HG03571 (cell line): ENCODE results near the gene CCT7.
"Not testable (repeated sequence)": the region's sequence is repeated elsewhere in the genome, so short reads cannot be mapped to it uniquely, and the experiment has no call there.

Experiments used
- ATAC-seq: cut with Tn5 transposase; IDR thresholded peaks from one replicate; pipeline ENCODE4 v1.9.1; 2021; ENCODE audit not compliant: unreplicated experiment

The CCT7 gene

DNA sequence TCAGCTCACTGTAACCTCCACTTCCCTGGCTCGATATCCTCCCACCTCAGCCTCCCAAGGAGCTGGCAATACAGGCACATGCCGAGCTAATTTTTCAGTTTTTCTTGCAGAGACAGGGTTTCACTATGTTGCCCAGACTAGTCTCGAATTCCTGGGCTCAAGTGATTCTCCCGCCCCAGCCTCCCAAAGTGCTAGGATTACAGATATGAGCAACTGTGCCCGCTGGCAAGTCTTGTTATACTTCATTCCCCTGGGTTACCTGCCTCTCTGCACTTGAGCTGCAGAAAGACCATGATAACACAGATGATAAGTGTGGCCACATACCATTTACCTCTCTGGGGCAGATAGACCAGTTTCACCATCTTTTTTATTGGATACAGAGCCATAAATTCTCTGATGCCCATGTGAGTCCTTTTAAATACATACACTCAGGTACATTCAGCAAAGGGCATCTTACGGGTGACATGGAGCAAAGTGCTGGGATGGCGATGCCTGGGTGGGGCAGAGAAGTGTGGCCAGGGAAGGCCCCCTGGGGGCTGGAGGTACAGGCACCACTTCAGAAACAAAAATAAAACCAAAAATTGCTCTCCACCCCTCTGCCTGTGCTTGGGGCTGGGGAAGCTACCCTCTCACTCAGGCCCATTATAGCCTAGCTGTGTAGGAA, 20.4 kb downstream of the CCT7 start:
- ATAC-seq, result no peak

DNA sequence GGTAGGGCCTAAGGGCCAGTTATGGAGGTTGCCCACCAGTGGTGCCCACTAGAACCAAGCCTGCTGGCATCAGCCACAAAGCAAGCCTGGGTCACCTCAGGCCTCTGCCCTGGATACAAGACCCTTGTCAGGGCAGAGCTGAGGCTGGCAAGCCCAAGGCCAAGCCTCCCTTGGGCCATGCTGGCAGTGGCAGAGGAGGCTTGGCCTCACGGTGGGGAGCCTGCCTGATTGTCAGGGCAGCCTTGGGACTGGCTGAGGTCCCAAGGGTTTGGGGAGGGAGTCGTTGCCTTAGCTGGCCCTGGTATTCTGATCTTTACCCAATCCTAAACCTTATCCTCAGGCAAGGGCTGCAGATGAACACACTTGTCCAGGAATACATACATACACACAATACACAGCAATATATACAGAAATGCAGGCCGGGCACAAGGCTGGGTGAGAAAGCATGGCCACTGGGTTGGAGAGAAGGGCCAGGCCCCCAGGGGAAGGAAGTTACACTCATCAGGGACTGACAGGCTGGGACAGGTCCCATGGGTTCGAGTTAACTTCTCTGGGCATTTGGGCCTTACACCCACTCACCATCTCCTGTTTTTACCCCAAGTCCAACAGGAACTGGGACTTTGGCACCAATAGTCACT, 21.0 kb downstream of the CCT7 start:
- ATAC-seq, result no peak

GRCh38 chr2:73255907-73256617, 22.0 kb downstream of the CCT7 start:
- ATAC-seq, result no peak

DNA sequence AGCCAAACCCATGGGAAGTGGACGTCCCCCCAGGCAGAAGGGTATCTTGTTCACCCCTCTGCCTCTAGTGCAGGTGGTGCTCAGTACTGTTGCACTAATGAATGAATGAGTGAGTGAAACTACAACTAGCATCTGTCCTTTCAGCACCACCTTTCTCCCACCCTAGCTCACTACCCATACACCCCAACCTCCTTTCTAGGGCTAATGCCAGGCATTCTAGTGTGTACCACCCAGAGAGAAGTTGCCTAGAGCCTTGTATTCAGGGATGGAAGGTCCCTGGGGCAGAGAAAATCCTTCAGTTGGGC, 22.5 kb downstream of the CCT7 start:
- no peak for ATAC-seq

DNA sequence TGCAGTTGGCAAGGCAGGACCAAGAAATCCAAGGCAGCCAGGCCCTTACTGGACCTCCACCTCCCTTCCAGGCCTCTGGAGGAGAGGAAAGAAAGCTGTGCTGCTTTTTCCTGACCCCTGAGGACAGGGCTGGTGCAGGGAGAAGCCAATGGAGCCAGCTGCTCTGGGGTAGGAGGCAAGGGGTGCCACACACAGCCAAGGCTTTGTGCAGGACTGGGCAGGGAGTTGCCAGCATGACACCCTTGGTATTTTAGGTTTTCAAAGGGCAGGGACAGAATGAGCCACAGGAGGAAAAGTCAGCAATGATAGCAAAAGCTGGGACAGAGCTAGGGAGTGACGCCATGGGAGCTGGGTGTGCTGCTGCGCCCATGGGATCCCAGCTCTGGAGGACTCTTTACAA, 22.9 kb downstream of the CCT7 start:
- ATAC-seq, result no peak

GRCh38 chr2:73257425-73258125, 23.5 kb downstream of the CCT7 start:
- ATAC-seq, result no peak

DNA sequence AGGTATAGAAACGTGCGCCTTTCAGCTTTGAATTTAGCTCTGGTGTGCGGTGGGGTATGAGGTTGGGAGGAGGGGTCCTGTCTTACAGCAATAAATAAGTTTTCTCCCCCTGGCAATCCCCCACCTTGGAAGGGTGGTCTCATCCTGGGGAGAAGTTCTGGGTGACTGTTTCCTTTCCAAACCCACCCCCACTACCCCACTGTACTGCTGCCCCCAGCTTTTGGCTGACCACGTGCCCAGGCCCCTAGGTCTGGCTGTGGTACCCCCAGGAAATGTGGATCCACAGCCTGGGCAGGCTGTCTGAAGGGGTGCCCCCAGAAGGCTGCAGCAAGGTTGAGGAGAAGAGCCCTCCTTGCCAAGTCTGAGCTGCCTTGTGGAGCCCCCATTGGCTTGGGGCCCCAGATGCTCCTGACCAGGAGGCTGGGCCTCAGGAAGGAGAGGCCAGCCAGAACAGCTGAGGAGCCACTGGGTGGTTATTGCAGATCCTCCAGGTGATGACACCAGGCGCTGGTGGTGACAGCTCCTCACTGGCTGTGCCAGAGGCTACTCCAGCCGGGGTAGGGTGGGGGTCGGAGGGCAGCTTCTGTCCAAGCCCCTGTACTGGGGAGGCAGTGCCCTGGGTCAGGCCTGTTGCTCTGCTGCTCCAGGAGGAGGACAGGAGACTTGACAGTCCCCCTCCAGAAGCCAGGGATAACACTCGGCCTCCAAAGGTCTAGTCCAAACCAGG, 24.2 kb downstream of the CCT7 start:
- ATAC-seq, result no peak

DNA sequence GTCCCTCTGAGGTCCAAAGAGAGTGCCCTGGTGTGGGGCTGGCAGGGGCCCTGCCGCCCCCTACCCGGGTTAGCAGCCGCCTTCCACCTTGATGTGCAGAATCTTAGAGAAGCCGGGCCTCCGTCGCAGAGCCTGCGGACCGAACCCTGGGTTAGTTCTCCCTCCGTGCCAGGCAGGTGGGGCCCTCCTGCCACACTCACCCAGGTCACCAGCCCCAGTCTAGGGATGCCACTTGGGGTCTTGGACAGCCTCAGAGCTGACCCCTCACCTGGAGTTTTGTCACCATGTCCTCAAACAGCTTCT, 24.8 kb downstream of the CCT7 start:
- no peak for ATAC-seq

DNA sequence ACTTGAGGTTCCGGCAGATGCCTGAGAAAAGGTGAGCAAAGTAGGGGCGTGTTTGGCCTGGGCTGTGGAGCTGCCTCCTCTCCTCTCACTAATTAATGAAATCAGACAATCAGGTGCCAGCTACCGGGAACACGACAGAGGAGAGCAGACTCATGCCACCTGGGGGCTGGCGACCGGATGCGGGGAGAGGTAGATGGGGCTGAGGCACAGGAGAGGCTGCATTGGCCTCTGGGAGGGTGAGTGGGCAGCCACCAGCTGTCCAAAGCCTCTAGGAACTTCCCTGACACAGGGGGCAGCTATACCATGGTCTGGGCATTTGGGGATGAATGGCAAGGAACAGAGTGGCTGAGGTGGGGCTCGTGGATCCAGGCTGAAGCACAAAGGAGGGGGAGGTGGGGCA, 25.2 kb downstream of the CCT7 start:
- ATAC-seq, result no peak

DNA sequence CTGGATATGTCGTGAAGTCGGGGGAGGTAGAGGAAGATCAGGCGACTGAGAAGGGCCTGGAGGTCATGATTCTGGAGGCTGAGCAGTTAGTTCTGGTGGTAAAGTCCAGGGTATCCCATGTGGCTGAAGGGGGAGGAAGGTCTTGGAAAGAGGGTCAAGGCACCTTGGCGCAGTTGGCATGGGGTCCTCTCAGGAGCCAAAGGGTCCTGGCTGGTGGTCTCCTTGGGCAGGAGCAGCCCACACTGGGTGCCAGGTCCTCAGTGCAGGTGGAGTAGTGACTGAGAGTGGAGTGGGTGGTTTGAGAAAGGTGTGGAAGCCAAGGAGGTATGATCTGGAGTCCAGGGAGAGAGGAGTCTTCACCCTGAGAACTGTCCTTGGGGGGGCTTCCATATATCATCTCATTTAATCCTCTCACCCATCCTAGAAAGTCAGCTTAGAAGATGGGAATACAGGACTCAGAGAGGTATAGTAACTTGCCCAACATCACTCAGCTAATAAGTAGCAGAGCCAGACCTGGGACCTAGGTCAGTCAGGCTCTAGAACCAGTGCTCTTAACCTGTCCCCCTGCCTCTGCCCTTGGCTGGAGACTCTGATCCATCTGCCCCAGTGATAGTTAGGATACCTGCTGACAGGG, 25.7 kb downstream of the CCT7 start:
- ATAC-seq, result no peak

GRCh38 chr2:73260338-73260984, 26.4 kb downstream of the CCT7 start:
- ATAC-seq, result no peak

- ATAC-seq, result no peak
Observed at GRCh38 chr2:73262108-73262651, 28.1 kb downstream of the CCT7 start.

DNA sequence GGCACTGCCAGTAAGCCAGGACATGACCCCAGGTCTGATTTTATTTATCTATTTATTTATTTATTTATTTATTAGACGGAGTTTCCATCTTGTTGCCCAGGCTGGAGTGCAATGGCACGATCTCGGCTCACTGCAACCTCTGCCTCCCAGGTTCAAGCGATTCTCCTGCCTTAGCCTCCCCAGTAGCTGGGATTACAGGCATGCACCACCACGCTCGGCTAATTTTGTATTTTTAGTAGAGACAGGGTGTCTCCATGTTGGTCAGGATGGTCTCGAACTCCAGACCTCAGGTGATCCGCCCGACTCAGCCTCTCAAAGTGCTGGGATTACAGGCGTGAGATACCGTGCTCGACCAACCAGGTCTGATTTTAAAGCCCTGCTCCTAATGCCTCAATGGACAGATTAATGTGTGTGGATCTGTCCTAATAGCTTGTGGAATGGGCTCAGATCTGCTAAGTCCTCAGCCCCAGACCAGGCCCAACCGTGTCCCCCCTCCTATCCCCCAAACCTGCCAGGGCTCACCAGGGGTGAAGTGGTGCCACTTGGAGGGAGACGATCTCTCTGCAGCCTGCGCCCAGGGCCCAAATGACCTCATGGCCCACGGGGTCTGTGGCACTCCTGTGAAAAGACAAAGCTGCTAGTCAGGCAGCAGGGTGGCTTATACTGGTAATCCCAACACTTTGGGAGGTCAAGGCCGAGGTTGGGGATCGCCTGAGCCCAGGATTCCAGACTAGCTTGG, 28.8 kb downstream of the CCT7 start:
- not testable (repeated sequence) for ATAC-seq

DNA sequence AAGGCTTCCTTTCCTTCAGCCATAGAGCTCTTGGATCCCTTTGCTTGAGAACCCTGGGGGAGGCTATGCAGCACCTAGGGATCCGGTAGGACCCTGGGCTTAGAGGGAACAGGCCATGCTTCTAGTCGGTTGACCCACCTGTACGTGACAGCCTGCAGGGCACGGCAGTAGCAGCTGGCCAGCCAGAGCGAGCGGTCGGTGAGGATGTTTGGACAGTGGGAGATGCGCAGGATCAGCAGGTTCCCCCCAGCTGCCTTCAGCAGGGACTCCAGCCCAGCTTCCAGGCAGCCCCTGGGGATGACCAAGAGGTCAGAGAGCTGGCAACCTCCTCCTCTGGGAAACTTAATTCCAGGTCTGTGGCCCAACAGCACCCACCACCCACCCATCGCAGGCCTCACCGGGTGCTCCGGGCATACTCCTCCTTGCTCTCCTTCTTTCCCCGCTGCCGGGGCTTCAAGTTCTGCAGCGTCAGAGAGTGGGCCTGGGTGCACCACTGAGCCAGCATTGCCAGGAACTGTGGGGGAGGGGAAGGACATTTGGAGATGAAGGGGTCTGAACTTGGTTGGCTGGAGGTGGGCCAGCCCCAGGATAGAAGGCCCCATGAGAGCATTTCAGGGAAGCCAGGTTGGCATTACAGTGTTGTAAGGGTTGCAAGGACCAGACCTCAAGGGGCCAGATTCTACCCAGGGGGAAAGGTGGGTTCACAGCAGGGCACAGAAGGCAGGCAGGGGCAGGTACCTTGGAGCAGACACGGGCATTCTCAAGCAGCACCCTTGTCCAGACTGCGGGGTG, 29.6 kb downstream of the CCT7 start:
- no peak for ATAC-seq

GRCh38 chr2:73264332-73264606, 30.2 kb downstream of the CCT7 start:
- ATAC-seq, result no peak

DNA sequence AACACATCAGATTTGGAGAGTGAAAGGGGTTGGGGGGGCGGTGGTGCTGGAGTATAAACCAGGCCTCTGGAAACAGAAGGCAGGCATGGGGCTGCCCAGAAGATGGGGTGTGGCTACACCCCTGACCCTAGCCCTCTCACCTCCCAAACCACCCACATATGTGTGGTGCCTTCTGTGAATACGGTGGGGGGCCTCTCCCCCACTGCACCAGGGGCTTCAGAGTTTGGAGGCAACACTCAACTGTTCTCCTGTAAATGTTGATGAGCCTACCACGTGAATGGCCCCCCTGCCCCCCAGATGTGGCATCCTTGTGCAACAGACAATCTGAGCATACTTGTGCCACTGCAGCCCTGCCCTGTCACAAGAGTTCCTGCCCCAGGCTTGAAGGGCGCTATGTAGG, 30.7 kb downstream of the CCT7 start:
- ATAC-seq, result no peak

DNA sequence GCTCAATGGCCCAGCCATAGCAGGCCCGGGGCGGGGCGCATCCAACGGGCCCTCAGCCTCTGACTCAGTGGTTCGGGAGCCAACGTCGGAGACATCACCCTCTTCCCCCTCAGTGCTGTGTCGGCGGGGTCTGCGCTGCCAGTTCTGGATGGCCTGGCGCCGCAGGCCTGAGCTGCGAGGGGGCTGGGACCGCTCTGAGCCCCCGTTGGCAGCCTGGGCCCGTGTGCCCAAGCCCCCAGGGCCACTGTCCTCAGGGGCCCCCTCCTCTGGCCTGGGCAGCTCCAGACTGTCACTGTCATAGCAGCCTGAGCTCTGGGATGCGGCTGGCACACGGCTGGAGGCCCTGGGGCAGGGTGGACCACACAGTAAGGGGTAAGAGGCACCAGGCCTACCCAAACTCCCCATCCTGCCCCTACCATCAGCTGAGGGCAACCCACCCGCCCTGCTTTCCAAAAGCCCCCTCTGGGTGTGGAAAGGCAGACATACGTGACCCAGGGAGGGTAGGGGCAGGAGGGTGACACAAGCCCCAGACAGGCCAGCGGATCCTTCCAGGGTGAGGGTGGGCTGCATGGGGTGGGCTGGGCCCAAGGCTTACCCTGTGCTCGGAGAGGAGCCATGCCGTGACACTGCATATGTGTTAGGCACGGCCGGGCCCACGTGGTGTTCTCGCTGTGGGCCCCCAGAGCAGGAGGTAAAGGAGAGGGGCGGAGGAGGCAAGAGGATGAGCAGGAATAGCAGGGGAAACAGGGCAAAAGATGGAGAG, 31.4 kb downstream of the CCT7 start:
- no peak for ATAC-seq
